ENCODE results near the gene ABHD16A. TPM values are rescaled to one million over a fixed set of nuclear protein-coding genes. Genes with fewer than 3 reads are reported as not detected.
"Not testable (repeated sequence)": the region's sequence is repeated elsewhere in the genome, so short reads cannot be mapped to it uniquely, and the experiment has no call there.

The ABHD16A gene
- total RNA-seq, 1 donor from 2014 or later, result 38.8 TPM

DNA sequence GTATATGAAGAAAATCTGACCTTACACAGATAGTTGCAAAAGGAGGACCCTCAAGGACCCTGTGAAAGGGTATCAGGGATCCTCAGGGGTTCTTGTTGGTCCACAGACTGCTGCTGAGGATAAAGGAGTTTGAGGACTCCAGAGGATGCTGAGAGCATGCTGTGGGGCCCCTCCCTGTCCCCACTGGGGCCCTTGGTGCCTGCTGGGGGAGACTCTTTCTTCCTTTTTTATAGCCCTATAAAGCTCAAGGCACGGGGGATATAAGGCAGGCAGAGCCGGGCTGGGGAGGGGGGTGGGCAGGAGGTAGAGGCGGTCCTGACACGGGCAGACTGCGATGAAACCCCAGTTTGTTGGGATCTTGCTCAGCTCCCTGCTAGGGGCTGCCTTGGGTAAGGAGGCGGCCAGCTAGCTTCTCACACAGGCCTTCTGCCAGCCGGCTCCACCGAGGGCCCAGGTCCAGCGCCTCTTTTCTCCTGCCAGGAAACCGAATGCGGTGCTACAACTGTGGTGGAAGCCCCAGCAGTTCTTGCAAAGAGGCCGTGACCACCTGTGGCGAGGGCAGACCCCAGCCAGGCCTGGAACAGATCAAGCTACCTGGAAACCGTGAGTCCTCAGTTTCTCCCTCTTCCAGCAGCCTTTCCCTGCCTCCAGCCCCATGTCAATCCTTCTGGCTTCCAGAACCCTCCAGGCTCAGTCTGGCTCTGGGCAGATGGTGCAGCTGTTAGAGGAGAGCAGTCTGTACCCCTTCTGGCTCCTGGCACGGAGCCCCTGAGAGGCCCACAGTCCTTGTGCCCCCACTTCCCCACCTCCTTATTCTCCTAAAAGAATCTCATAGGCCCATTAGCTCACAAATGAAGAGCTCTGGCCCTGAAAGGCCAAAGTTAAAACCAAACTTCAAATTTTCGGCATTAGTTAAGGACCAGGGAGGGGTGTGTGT lies 12.2 kb upstream of the ABHD16A start, which contains the start of gene LY6G6D:
Gene LY6G6D (plus strand): TSS at position 327 of the 937 bp plus-strand sequence. CDS start 8 bp downstream, at position 335.
- DNase-seq (ENCODE audit: low spot score), result no peak

DNA sequence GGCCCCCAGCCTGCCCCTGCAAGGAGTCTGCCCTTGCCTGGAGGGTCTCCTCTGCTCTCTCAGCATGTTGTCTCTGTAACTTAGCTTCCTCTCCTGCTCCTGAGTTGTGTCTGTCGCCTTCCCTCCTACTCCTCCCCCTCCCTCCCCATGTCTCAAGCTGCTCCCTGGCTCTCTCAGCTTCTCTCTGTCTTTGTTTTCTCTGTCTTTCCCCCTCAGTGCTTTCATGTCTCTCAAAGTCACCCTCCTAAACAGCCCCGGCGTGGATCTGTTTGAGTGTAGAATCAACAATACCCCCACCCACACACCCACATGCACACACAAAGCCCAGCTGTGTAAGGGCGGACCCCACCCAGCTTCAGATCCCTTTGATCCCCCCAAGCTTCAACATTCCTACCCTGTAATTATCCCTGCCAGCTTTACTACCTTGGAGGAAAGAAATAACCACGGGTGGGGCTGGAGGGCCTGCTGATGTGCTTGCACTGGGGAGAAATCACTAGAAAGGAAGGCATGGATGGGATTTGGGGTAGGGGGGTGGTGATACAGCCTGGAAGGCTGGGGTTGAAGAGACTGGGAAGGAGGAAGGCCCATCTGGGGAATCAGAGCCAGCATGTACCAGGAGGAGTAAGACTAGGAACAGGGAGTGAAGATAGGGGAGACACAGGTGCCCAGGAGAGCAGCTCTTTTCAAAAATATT lies 11.0 kb upstream of the ABHD16A start:
- no peak for DNase-seq (ENCODE audit: low spot score)

DNA sequence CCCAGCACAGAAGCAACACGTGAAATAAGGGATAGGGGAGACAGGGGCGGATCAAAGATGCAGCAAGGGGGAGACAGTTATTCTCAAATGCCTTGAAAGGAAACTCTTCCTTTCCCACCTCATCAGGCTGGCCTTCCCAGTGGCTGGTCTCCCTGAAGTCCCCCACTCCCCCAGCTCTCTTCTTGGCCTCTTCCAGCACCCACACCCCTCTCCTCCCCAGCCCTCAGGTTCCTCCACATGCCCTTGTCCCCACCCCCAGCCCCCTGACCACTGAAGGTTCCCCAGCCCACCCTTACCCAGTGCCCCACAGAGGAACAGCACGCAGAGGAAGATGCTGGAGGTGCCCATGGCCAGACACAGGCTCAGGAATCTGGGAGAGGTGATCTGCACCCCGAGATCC lies 10.3 kb upstream of the ABHD16A start:
- no peak for DNase-seq (ENCODE audit: low spot score)

DNA sequence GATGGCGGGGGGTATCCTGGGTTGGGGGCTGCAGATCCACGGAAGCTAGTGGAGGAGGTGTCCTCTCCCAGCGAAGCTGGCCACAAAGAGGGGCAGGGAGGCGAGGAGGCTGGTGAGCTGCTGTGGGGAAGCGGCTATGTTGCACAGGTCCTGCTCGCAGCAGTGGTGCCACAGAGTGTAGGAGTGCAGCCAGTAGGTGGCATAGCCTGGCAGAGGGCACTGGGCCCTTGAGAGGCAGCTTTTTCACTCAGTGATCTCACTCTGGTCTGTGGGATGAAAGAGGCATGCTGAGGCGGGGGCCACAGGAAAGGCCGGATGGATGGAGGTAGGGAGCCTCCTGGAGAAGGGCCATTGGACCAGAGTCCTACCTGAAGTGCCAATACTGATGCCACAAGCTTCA lies 9.2 kb upstream of the ABHD16A start:
- no peak for DNase-seq (ENCODE audit: low spot score)

DNA sequence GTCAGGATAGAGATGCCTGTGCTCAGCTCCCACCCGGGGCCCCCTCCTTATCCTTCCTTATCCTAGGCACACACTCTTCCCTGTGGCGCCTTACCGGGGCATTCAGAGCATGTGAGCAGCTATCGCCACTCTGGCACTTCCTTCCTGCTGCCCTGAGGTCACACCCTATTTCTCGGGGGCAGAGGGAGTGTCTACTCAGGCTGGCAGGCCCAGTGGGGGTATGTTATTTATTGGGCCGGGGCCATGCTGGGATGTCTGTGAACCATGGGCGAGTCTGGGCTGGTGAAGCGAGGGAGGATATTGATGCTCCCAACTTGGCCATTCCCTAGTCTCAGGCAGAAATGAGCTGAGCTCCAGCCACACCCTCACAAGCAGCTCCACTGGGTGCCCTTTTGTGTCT lies 8.1 kb upstream of the ABHD16A start:
- no peak for DNase-seq (ENCODE audit: low spot score)

DNA sequence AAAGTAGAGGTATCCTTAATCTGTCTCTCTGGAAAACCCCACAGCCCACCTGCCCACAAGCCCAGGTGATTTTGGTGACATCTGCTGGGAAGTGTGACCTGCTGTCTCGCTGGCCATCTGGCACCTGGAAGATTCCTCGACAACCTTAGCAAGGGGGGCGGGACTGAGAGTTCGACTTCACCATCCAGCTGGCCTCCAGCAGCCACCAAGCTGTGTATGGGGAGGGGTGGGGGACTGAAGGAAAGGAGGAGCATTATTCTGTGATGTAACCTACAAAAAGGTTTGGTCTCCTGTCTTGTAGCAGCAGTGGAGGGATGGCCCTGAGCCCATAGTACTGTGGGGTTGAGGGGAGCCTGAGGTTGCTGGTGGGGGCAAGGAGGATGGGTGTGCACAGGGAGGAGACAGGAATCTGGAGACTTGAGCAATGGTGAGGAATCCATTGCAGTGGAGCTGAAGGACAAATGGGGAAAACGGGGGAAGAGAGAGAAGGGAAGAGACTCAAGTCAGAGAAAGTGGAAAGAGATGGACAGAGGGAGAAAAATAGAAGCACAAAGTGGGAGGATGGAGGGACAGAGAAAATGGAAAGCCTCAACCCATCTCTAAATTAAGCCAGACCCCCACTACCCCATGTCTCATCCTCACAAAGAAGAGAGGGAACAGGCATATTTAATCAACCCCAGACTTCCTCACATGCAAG lies 7.5 kb upstream of the ABHD16A start:
- DNase-seq (ENCODE audit: low spot score), result no peak

DNA sequence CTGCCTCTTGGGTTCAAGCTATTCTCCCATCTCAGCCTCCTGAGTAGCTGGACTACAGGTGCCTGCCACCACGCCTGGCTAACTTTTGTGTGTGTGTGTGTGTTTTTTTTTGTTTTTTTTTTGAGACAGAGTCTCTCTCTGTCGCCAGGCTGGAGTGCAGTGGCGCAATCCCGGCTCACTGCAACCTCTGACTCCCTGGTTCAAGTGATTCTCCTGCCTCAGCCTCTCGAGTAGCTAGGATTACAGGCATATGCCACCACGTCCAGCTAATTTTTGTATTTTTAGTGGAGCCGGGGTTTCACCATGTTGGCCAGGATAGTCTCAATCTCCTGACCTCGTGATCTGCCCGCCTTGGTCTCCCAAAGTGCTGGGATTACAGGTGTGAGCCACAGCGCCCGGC lies 6.0 kb upstream of the ABHD16A start:
- DNase-seq (ENCODE audit: low spot score), result not testable (repeated sequence)

DNA sequence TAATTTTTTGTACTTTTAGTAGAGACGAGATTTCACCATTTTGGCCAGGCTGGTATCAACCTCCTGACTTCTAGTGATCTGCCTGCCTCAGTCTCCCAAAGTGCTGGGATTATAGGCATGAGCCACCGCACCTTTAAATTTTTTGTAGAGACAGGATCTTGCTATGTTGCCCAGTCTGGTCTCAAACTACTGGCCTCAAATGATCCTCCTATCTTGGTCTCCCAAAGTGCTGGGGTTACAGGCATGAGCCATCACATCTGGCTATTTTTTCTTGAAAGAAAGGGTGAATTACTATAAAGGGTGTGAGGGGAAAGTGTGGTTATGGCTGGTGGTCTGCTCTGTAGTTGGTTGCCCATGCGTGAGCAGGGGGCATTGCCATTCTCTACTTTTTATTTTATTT lies 5.1 kb upstream of the ABHD16A start:
- DNase-seq (ENCODE audit: low spot score), result no peak

DNA sequence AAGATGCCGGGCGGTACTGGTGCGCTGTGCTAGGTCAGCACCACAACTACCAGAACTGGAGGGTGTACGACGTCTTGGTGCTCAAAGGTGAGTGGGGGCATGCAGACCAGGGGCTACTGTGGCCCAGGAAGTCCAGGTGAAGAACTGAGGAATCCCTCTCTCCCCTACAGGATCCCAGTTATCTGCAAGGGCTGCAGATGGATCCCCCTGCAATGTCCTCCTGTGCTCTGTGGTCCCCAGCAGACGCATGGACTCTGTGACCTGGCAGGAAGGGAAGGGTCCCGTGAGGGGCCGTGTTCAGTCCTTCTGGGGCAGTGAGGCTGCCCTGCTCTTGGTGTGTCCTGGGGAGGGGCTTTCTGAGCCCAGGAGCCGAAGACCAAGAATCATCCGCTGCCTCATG lies 4.6 kb upstream of the ABHD16A start:
- no peak for DNase-seq (ENCODE audit: low spot score)

DNA sequence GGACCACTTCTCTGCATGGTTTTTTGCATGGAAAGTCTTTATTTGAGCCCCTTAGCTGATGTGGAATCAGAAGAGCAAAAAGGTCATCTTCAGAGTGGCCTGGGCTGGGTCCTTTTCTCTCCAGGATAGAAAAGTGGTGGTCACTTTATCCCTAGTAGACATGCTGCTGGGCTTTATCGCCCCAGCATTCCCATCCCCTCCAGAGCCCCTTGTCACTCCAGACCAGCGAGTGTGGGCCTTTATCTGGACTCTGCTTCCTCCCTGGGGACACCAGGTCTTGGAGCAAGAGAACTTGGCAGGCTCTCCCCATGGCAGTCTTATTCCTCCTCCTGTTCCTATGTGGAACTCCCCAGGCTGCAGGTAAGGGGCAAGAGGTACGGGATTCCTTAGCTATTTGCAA lies 3.5 kb upstream of the ABHD16A start, which contains the start of gene LY6G6F:
Gene LY6G6F (plus strand): TSS at position 268 of the 400 bp plus-strand sequence. CDS start 41 bp downstream, at position 309.
- DNase-seq (ENCODE audit: low spot score), result no peak

DNA sequence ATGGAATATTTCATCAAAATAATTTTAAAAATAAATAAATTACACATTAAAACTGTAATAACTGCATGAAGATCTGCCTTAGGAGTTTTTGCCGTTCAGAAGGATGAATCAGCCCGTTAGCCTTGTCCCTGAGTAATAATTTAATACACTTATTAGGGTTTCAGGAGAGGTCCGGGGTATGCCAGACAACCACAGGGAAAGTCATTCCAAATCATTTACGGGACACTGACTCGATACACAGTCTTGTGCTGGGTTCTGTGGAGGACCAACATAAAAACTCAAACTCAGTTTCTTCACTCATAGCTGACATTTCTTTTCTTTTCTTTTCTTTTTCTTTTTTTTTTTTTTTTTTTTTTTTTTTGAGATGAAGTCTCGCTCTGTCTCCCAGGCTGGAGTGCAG lies 2.8 kb upstream of the ABHD16A start:
- DNase-seq (ENCODE audit: low spot score), result no peak

DNA sequence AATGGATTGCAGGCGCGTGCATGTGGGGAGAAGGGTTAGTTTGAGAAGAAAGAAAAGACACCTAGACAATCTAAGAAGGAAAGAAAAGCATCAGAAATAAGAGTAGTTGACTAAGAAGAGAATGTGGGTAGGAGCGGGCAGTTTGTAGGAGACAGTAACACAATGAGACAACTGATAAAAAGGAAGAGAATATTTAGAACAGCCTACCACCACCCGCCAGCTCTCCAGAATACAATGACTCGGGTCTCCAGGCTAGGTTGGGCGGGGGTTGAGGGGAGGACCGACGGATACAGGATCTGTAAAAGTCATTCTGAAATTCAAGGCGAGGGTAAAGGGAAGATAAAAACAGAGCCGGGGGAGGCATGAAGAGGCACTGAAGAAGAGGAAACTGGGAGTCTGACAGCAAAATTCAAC lies 712 bp downstream of the ABHD16A start:
- no peak for DNase-seq (ENCODE audit: low spot score)

DNA sequence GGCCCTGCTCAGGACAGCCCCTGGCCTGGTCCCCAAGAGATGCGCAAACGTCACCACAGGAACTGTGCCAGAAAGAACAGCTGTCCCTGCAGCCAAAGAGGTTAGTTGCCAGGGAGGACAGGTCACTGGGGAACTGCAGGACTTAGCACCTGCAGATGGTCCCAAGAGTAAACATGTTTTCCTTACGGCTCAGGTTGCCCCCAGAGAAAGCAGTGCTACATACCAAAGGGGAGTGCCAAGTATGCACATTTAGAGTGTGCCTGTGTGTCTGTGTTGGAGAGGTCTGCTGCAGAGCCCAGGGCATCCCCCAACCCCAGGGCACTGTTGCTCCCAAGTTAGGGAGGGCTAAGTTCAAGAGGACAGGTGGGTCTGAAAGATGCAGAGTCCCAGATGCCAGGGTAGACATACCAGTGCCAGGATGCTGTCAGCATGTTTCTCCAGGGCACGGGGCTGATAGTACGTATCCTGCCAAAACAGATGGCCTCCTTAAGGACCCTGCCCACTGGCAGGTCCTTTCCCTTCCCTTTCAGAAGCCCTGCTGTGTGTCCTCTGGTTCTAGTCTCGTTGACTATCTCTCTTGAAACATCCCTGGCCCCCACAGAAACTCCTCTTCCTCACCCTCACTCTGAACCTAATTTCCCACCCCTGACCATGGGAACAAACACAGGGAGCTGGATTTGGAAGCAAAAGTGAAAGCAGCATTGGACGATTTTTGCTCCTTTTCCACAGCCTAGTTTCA lies 1.3 kb downstream of the ABHD16A start:
- no peak for DNase-seq (ENCODE audit: low spot score)

DNA sequence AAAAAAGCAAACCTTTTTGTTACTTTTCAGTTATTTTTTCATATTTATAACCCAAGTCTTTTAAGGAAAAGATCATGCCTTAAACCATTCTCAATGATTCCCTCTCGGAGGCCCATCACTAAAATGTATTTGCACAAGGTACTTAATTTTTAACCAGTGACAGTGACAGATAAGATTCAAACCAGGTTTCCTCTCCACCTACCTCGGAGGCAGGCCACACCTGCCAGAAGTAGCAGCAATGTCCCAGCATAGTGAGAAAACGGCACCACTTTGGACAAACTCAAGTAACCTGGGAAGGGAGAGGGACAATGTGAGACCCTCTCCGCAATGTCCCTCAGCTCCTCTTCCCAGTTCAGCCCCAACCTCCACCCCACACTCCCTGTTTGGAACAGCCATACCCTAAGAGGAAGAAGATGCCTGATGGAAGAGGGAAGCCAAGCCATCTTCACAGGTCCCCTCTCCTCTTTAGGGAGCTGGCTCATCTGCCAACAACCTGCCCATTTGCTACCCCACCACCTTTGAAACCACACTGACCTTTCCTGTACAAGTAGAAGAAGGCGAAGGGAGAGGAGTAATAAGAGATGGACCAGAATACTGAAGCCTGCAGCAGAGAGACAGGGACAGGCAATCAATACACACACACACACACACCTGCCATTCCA lies 2.3 kb downstream of the ABHD16A start:
- no peak for DNase-seq (ENCODE audit: low spot score)

DNA sequence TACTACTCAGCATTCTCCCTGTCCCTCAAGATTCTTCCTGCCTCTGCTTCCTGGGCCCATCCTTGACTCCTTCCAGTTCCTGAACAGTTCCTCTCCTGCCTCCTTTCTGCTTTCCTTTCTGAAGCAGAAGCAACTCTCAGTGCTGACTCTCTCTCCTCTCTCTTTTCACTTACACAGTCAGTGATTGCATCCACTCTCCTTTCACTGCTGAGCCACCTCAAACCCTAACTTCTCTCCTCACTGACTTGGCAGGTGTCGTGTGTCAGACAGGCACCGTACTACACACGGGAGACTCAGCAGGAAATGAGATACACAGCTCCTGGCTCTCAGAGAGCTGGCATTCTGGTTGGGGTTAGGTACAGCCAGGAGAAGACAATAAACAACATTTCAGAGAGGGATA lies 5.6 kb downstream of the ABHD16A start:
- DNase-seq (ENCODE audit: low spot score), result no peak

DNA sequence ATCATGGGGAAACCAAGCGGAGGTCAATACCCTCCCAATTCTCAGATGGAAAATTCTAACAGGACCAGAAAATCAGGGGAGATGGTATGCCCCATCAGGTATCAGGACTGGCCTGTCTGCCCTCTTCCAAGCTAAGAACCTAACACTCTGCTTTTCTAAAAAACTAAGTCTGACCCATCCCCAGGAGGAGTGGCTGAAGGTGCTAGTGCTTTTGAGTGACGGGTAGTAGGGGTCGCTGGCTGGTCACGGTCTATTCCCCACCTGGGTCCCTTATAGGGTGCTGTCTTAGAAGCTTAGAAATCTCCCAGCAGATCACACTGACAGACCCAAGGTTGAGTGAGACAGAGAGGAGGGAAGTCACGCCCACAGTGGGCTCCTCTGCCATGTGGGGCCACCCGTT lies 9.6 kb downstream of the ABHD16A start:
- DNase-seq (ENCODE audit: low spot score), result no peak

DNA sequence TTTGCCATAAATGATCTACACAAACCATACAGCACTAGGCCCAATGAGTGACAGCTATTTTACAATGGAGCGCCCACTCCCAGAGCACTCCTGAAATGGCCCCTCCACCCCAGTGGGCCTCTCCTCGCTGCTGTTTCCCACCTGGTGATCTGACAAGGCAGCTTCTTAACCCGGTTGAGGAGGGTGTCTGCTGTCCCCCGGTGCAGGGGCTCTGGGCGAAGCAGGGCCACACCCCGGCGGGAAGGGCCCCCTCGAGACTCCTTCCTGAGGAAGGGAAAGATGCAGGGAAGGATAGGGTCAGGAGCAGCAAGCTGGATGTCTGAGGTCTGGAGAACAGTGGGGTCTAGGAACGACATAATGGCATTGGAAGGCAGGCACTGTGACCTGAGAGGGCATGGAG lies 10.2 kb downstream of the ABHD16A start:
- DNase-seq (ENCODE audit: low spot score), result no peak

DNA sequence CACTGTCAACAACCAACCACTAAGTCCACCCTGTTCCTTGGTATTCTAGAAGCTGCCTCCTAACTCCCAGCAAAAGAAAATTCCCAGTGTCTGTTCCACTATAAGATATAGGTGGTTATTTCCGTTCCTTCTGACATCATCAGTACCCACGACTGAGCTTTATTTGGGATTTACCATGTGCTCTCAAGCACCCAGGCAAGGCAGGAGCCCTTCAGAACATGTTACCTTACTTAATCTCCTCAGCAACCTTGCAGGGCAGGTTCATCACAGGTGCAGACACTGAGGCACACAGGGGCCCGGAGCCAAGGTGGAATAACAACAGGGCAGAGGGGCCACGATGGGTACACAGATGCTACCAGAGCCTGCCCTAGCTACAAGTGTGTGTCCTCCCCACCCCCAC lies 10.8 kb downstream of the ABHD16A start:
- no peak for DNase-seq (ENCODE audit: low spot score)

DNA sequence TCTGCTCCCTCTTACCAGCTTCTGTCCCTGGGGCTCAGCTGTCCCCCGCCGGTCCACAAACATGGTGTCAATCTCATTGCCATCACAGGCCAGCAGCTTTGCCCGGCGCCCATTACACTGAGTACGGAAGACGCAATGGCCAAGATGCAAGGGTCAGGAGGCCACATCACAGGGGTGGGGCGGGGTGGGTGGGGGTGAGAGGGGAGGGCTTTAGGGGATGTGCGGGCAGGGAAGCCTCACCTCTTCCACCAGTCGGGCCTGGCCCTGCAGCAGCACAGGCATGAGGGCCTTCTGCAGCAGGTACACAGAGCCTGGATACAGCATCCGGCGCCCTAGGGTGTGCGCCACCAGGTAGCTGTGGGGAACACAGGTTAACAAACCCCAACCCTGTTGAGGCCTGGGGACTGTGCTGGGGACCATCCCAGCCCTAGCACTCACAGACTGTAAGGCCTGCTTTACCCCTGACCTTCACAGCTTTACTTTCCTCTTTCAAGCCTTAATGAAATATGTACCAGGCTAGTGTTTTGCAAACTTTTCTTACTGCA lies 11.5 kb downstream of the ABHD16A start:
- DNase-seq (ENCODE audit: low spot score), result no peak

DNA sequence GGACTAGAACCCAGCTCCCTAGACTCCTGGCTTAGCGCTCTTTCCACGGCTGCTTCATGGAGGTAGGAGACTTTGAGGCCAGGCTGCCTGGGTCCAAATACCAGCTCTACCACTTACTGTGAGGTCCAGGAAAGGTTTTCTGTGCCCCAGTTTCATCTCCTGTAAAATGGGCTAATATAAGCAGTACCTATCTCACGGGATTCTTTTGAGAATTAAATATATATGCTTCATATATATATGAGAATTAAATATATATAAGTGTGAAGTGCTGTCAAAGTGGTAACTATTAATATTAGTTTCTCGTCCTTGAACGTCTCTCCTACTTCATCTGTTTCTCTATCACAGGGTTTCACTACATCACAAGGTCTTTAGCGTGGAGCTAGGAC lies 12.1 kb downstream of the ABHD16A start:
- no peak for DNase-seq (ENCODE audit: low spot score)

All from mesenteric fat pad (tissue), 1 donor.